IPS-18a (cell line): ENCODE results near the gene ASPG.

Experiments
- H3K27ac ChIP-seq: one replicate; pipeline ENCODE4 v1.5.1; 2013; ENCODE audit warnings: low read length
- H3K27me3 ChIP-seq: one replicate; pipeline ENCODE4 v1.6.1; 2013; ENCODE audit warnings: mild to moderate bottlenecking, low read length; ENCODE audit not compliant: control insufficient read depth, insufficient read depth
- H3K36me3 ChIP-seq: one replicate; pipeline ENCODE4 v1.6.1; 2013; ENCODE audit warnings: low read depth, low read length; ENCODE audit not compliant: control insufficient read depth
- H3K4me1 ChIP-seq: one replicate; pipeline ENCODE4 v1.6.1; 2013; ENCODE audit warnings: low read depth, low read length; ENCODE audit not compliant: control insufficient read depth
- H3K4me3 ChIP-seq: one replicate; pipeline ENCODE4 v1.5.1; 2013; ENCODE audit warnings: low read length
- H3K9ac ChIP-seq: one replicate; pipeline ENCODE4 v1.6.1; 2013; ENCODE audit warnings: mild to moderate bottlenecking, low read length, moderate library complexity
- H3K9me3 ChIP-seq: one replicate; pipeline ENCODE4 v1.6.1; 2013; ENCODE audit warnings: low read depth, low read length; ENCODE audit not compliant: control insufficient read depth

ASPG gene

GRCh38 chr14:104051092-104051813, 34.2 kb upstream of the ASPG start:
- H3K36me3 ChIP-seq: no peaks in the 10 kb centered on the region
- H3K4me3 ChIP-seq: no peak overlapping the region
- H3K4me1 ChIP-seq: no peaks in the 10 kb centered on the region
- no peak overlapping the region for H3K27ac ChIP-seq
- no peaks in the 10 kb centered on the region for H3K27me3 ChIP-seq
- H3K9me3 ChIP-seq: no peaks in the 10 kb centered on the region
- H3K9ac ChIP-seq: no peak overlapping the region

GRCh38 chr14:104054222-104054905, 31.1 kb upstream of the ASPG start:
- Histone ChIP-seq H3K27ac (no peak overlapping the region), H3K9me3 (no peaks in the 10 kb centered on the region), H3K4me1 (no peaks in the 10 kb centered on the region), H3K36me3 (no peaks in the 10 kb centered on the region), H3K27me3 (no peaks in the 10 kb centered on the region), H3K9ac (no peak overlapping the region), H3K4me3 (no peak overlapping the region)

GRCh38 chr14:104062281-104062680, 23.2 kb upstream of the ASPG start:
- no peaks in the 10 kb centered on the region for H3K9me3 ChIP-seq
- no peak overlapping the region for H3K4me3 ChIP-seq
- no peaks in the 10 kb centered on the region for H3K36me3 ChIP-seq
- no peaks in the 10 kb centered on the region for H3K27me3 ChIP-seq
- H3K27ac ChIP-seq: no peak overlapping the region
- H3K4me1 ChIP-seq: no peaks in the 10 kb centered on the region
- H3K9ac ChIP-seq: no peak overlapping the region

- no peaks in the 10 kb centered on the region for H3K4me1 ChIP-seq
- no peaks in the 10 kb centered on the region for H3K9me3 ChIP-seq
- no peak overlapping the region for H3K4me3 ChIP-seq
- H3K27me3 ChIP-seq: no peaks in the 10 kb centered on the region
- no peak overlapping the region for H3K9ac ChIP-seq
- H3K27ac ChIP-seq: no peak overlapping the region
- no peaks in the 10 kb centered on the region for H3K36me3 ChIP-seq
Observed at GRCh38 chr14:104064003-104064402, 21.5 kb upstream of the ASPG start.

- H3K9me3 ChIP-seq: no peaks in the 10 kb centered on the region
- no peak overlapping the region for H3K9ac ChIP-seq
- H3K27ac ChIP-seq: no peak overlapping the region
- H3K4me1 ChIP-seq: no peaks in the 10 kb centered on the region
- no peaks in the 10 kb centered on the region for H3K27me3 ChIP-seq
- H3K36me3 ChIP-seq: no peaks in the 10 kb centered on the region
- no peak overlapping the region for H3K4me3 ChIP-seq
Observed at GRCh38 chr14:104066279-104066678, 19.2 kb upstream of the ASPG start.

- no peaks in the 10 kb centered on the region for H3K27me3 ChIP-seq
- no peak overlapping the region for H3K4me3 ChIP-seq
- no peaks in the 10 kb centered on the region for H3K4me1 ChIP-seq
- no peak overlapping the region for H3K9ac ChIP-seq
- no peaks in the 10 kb centered on the region for H3K36me3 ChIP-seq
- no peak overlapping the region for H3K27ac ChIP-seq
- H3K9me3 ChIP-seq: no peaks in the 10 kb centered on the region
Observed at GRCh38 chr14:104066719-104067295, 18.7 kb upstream of the ASPG start.

GRCh38 chr14:104069541-104069940, 16.0 kb upstream of the ASPG start:
- Histone ChIP-seq H3K4me1 (no peaks in the 10 kb centered on the region), H3K36me3 (no peaks in the 10 kb centered on the region), H3K4me3 (no peak overlapping the region), H3K9ac (no peak overlapping the region), H3K27me3 (no peaks in the 10 kb centered on the region), H3K9me3 (no peaks in the 10 kb centered on the region), H3K27ac (no peak overlapping the region)

GRCh38 chr14:104072586-104072985, 12.9 kb upstream of the ASPG start:
- Histone ChIP-seq H3K4me1 (no peaks in the 10 kb centered on the region), H3K27me3 (no peaks in the 10 kb centered on the region), H3K9ac (no peak overlapping the region), H3K27ac (no peak overlapping the region), H3K36me3 (no peaks in the 10 kb centered on the region), H3K4me3 (no peak overlapping the region), H3K9me3 (no peaks in the 10 kb centered on the region)

- no peaks in the 10 kb centered on the region for H3K27me3 ChIP-seq
- H3K9ac ChIP-seq: no peak overlapping the region
- no peaks in the 10 kb centered on the region for H3K4me1 ChIP-seq
- no peaks in the 10 kb centered on the region for H3K36me3 ChIP-seq
- H3K9me3 ChIP-seq: no peaks in the 10 kb centered on the region
- no peak overlapping the region for H3K4me3 ChIP-seq
- no peak overlapping the region for H3K27ac ChIP-seq
Observed at GRCh38 chr14:104073764-104074163, 11.7 kb upstream of the ASPG start.

GRCh38 chr14:104075530-104076151, 9.9 kb upstream of the ASPG start:
- Histone ChIP-seq H3K27ac (no peak overlapping the region), H3K9ac (no peak overlapping the region), H3K9me3 (no peaks in the 10 kb centered on the region), H3K36me3 (no peaks in the 10 kb centered on the region), H3K4me3 (no peak overlapping the region), H3K4me1 (no peaks in the 10 kb centered on the region), H3K27me3 (no peaks in the 10 kb centered on the region)

GRCh38 chr14:104076743-104077142, 8.8 kb upstream of the ASPG start:
- H3K4me1 ChIP-seq: no peaks in the 10 kb centered on the region

More at GRCh38 chr14:104076743-104077142, 8.8 kb upstream of the ASPG start:
- no peaks in the 10 kb centered on the region for H3K36me3 ChIP-seq
- no peaks in the 10 kb centered on the region for H3K27me3 ChIP-seq
- no peak overlapping the region for H3K27ac ChIP-seq
- H3K9me3 ChIP-seq: no peaks in the 10 kb centered on the region
- H3K4me3 ChIP-seq: no peak overlapping the region
- no peak overlapping the region for H3K9ac ChIP-seq
